DMS 273 treated with DMSO at 0.1 percent for 48 hours (cell line): ENCODE measurements around the gene ZNF805.
"Not testable (repeated sequence)": the region's sequence is repeated elsewhere in the genome, so short reads cannot be mapped to it uniquely, and the experiment has no call there.

Experiments
- DNase-seq: peaks from one replicate; lab custom pipeline; 2025; lab: John Stamatoyannopoulos, UW

The ZNF805 gene

GRCh38 chr19:57269515-57270250 lies 29.3 kb downstream of the ZNF805 start:
- DNase-seq: no peak

GRCh38 chr19:57271280-57271679 lies 30.8 kb downstream of the ZNF805 start:
- no peak for DNase-seq

- no peak for DNase-seq
Measured at GRCh38 chr19:57273014-57273413, 32.6 kb downstream of the ZNF805 start.

GRCh38 chr19:57276430-57276829 lies 36.0 kb downstream of the ZNF805 start:
- no peak for DNase-seq

GRCh38 chr19:57278481-57278880 lies 38.0 kb downstream of the ZNF805 start:
- DNase-seq: not testable (repeated sequence)

GRCh38 chr19:57279418-57280164 lies 39.2 kb downstream of the ZNF805 start:
- peak; percentile 89 for DNase-seq

GRCh38 chr19:57280165-57280961 lies 39.9 kb downstream of the ZNF805 start, which contains the start of gene ZNF460:
Gene ZNF460, plus strand, starts transcription at chr19:57280485. Its CDS starts 322 bp downstream, at chr19:57280807.
- peak; percentile 92 for DNase-seq

- no peak for DNase-seq
Measured at GRCh38 chr19:57280962-57281400, 40.5 kb downstream of the ZNF805 start.

- DNase-seq: no peak
Measured at GRCh38 chr19:57282011-57282643, 41.7 kb downstream of the ZNF805 start.

- no peak for DNase-seq
Measured at GRCh38 chr19:57288373-57288772, 47.9 kb downstream of the ZNF805 start.

- DNase-seq: no peak
Measured at GRCh38 chr19:57290970-57291369, 50.5 kb downstream of the ZNF805 start.

- no peak for DNase-seq
Measured at GRCh38 chr19:57292547-57292946, 52.1 kb downstream of the ZNF805 start.

GRCh38 chr19:57293719-57294118 lies 53.3 kb downstream of the ZNF805 start:
- DNase-seq: no peak

GRCh38 chr19:57302020-57302465 lies 61.6 kb downstream of the ZNF805 start:
- peak; percentile 45 for DNase-seq

- DNase-seq: no peak
Measured at GRCh38 chr19:57302727-57303401, 62.4 kb downstream of the ZNF805 start.
